AG04449 (cell line): ENCODE data around the gene KPNA3.
A peak's percentile ranks its signal among the peaks of the same experiment; 100 is the strongest.

ENCODE experiments used
- CTCF ChIA-PET: fragments of 350-600 bp; formaldehyde crosslinking; extraction: SDS; loops from one replicate; lab custom pipeline; 2021; ENCODE audit warnings: antibody characterized with exemption; lab: Yijun Ruan, JAX
- POLR2A ChIA-PET: fragments of 400-600, 350-600 bp; formaldehyde crosslinking; extraction: SDS; loops from one replicate; lab custom pipeline; 2020; ENCODE audit warnings: antibody characterized with exemption, inconsistent platforms; lab: Yijun Ruan, JAX
- DNase-seq: peaks from one replicate; pipeline ENCODE4 v3.0.0-alpha.2; 2010; ENCODE audit warnings: low read depth, low spot score
- H3K4me3 ChIP-seq: 2 replicates; pipeline ENCODE4 v1.5.1; 2011; ENCODE audit warnings: low read depth, mild to moderate bottlenecking, control low read depth, low read length
- TF ChIP-seq, protein P1 (sequence below): IDR thresholded peaks from one replicate; pipeline ENCODE4 v1.5.1; 2011; ENCODE audit warnings: mild to moderate bottlenecking, moderate library complexity, low read length, control low read depth, inconsistent platforms; ENCODE audit not compliant: insufficient read depth; ENCODE audit errors: missing control alignments

The KPNA3 gene

DNA sequence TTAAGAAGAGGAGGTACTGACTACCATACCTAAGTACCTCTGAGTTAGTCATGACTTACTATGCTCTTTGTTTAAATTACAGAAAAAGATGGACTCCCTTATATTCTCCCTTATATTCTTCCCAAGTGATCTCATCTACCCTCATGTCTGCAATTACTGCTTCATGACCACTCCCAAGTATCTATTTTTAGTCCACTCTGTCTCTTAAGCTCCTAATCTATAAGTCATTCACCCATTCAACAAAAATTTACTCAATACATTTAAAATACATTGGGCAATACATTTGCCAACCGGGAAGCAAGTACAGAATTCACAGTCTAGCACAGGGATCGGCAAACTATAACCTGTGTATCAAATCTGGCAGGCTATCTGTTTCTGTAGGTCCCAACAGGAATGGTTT is 42.6 kb downstream of the KPNA3 start:
- DNase-seq, result no peak
- TF ChIP-seq, protein P1, sequence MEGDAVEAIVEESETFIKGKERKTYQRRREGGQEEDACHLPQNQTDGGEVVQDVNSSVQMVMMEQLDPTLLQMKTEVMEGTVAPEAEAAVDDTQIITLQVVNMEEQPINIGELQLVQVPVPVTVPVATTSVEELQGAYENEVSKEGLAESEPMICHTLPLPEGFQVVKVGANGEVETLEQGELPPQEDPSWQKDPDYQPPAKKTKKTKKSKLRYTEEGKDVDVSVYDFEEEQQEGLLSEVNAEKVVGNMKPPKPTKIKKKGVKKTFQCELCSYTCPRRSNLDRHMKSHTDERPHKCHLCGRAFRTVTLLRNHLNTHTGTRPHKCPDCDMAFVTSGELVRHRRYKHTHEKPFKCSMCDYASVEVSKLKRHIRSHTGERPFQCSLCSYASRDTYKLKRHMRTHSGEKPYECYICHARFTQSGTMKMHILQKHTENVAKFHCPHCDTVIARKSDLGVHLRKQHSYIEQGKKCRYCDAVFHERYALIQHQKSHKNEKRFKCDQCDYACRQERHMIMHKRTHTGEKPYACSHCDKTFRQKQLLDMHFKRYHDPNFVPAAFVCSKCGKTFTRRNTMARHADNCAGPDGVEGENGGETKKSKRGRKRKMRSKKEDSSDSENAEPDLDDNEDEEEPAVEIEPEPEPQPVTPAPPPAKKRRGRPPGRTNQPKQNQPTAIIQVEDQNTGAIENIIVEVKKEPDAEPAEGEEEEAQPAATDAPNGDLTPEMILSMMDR, result no peak
- no peak overlapping the region for H3K4me3 ChIP-seq
- ChIA-PET POLR2A (no interaction called here), CTCF (no interaction called here)

DNA sequence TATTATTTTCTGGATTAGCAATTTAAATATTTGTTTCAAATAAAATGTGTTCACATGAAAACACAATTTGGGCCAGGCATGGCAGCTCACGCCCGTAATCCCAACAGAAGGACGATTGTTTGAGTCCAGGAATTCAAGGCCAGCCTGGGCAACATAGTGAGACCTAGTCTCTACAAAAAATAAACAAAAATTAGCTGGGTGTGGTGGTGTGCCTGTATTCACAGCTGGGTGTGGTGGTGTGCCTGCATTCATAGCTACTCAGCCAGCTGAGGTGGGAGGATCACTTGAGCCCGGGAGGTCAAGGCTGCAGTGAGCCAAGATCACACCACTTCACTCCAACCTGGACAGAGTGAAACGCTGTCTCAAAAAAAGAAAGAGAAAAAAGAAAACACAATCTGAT is 46.4 kb downstream of the KPNA3 start:
- H3K4me3 ChIP-seq, result no peak overlapping the region
- DNase-seq, result no peak
- TF ChIP-seq, protein P1, result no peak
- CTCF ChIA-PET, result no interaction called here
- POLR2A ChIA-PET, result no interaction called here

DNA sequence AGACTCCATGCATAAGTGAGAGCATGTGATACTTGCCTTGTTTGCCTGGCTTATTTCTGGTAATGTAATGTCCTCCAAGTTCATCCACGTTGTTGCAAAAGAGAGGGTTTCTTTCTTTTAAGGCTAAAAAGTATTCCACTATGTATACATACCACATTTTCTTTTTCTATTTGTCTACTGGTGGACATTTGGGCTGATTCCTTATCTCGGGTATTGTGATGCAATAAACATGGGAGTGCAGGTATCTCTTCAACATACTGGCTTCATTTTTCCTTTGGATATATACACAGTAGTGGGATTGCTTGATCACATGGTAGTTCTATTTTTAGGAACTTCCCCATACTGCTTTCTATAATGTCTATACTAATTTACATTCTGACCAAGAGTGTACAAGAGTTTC is 51.6 kb downstream of the KPNA3 start:
- CTCF ChIA-PET, result no interaction called here
- DNase-seq, result no peak
- no peak overlapping the region for H3K4me3 ChIP-seq
- POLR2A ChIA-PET, result no interaction called here
- TF ChIP-seq, protein P1, result no peak

DNA sequence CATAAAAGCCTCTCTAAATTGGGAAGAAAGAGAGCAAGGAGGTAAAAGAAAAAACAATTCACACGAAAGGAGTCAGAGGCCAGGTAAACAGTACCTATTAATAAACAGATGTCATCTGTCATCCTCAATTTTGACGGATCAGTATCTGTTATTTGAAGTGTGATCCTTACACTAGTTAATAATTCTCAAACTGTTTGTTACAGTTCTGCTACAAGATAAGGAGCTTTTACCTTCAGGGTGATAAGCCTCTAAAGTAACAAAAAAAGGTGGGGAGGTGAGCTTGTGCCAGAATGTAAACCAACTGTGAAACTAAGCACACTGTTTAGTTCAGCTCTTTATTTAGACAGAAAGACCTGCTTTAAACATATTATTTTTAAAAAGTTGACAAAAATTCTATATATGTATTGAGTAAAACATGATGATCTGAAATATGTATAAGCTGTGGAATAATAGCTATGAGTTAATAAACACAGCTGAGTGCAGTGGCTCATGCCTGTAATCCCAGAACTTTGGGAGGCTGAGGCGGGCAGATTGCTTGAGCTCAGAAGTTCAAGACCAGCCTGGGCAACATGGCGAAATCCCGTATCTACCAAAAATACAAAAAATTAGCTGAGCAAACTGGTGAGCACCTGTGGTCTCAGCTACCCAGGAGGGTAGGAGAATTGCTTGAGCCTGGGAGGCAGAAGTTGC is 52.8 kb downstream of the KPNA3 start:
- H3K4me3 ChIP-seq, result no peak overlapping the region

GRCh38 chr13:49733181-49733951 is 59.1 kb downstream of the KPNA3 start:
- CTCF ChIA-PET, result no interaction called here
- TF ChIP-seq, protein P1, result no peak
- H3K4me3 ChIP-seq, result no peak overlapping the region
- POLR2A ChIA-PET, result no interaction called here
- DNase-seq, result no peak

More for the DNA sequence above, 52.8 kb downstream of the KPNA3 start:
- TF ChIP-seq, protein P1, result no peak
- CTCF ChIA-PET, result interaction anchor here (1.0 kb wide), 1 partner anchor 31 kb away, joined by 3 read pairs; no protein-coding TSS in a partner anchor
- no peak for DNase-seq
- POLR2A ChIA-PET, result no interaction called here

DNA sequence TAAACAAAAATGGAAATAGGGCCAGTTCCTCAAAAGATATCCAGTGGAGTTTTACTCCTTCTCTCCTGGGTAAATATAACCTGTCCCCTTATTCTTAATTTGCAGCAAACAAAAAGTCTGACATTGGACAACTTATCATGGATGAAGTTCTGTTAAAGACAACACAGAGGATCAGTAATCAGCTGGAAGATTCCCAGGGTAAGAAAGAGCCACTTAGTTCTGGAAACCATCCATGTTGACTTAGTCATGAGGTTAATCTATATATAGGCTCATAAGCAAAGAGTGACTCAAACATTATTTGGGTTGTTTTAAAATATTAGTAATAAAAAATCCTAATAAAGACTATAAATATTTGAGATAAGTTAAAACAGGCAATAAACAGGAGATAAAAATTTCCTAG is 60.7 kb downstream of the KPNA3 start:
- CTCF ChIA-PET, result no interaction called here

More for the DNA sequence above, 60.7 kb downstream of the KPNA3 start:
- no peak overlapping the region for H3K4me3 ChIP-seq
- peak; percentile 46 for DNase-seq
- TF ChIP-seq, protein P1, result no peak
- POLR2A ChIA-PET, result interaction anchor here (0.6 kb wide), 1 partner anchor 61 kb away, joined by 3 read pairs; the partner anchor contains the start of gene KPNA3
